Coronary artery (tissue), 2 donors: ENCODE data around the gene LENG9.
"Not testable (repeated sequence)": the region's sequence is repeated elsewhere in the genome, so short reads cannot be mapped to it uniquely, and the experiment has no call there.

Experiments
- DNase-seq: peaks from one replicate; pipeline ENCODE4 v3.0.0-alpha.2; 2017; ENCODE audit warnings: low spot score
- H3K27ac ChIP-seq, 2 donors: fragments of 200-600 bp; sonication (generic); one replicate each; pipeline ENCODE4 v1.5.1; 2016 to 2019
- H3K4me3 ChIP-seq: fragments of 200-600 bp; sonication (generic); 2 replicates; pipeline ENCODE4 v1.5.1; 2016; ENCODE audit warnings: mild to moderate bottlenecking, moderate library complexity
- CTCF ChIP-seq: fragments of 200-600 bp; sonication (generic); IDR thresholded peaks from one replicate; pipeline ENCODE4 v1.5.1; 2019; ENCODE audit warnings: antibody characterized with exemption

Gene LENG9

GRCh38 chr19:54463531-54464043, at the start of gene LENG9:
TSS of gene LENG9 (minus strand) at chr19:54463778. CDS start at chr19:54463526, 252 bp downstream.
- Histone ChIP-seq H3K27ac (peak within 1 kb of the TSS; percentile 88 to 100), H3K4me3 (peak within 1 kb of the TSS; percentile 90)
- peak; percentile 99 for DNase-seq
- no peak for TF ChIP-seq CTCF

- not testable (repeated sequence) for DNase-seq, H3K27ac ChIP-seq, H3K4me3 ChIP-seq
Observed at GRCh38 chr19:54509200-54509940, 45.8 kb upstream of the LENG9 start.

GRCh38 chr19:54508487-54508886, 44.9 kb upstream of the LENG9 start:
- not testable (repeated sequence) for H3K27ac ChIP-seq, DNase-seq, H3K4me3 ChIP-seq

GRCh38 chr19:54507824-54508223, 44.2 kb upstream of the LENG9 start:
- no peak for DNase-seq
- no peak for TF ChIP-seq CTCF
- no peak overlapping the region for H3K27ac ChIP-seq
- H3K4me3 ChIP-seq: no peak overlapping the region

DNA sequence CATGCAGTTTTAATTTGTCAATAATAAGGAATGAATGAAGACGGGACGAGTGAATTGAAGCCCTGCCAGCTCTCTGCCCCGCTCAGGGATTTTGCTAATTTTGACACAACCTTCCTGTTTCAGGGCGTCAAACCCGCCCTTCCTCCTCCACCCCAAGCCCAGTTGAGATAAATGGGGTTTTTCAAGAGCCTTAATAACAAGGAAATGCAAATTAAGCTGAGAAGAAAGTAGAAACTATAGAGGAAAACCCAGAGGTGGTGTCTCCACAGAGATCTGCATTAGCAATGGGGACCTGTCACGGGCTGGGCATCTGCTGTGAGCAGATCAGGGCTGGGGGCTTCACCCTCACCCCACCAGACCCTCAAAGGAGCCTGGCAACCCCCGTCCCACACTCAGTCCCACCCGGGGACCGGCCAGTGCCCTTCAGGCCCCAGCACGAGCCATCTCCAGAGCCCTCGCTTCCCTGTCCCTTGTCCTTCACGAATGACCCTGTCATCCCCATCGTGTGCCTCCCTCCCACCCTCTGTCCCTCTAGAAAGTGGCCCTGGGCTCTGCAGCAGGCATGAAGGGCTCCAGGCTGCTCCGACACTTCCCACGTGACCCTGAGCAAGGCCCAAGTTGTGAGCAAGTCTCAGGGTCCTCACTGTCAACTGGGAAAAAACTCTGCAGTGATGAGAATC, 43.6 kb upstream of the LENG9 start:
- not testable (repeated sequence) for H3K4me3 ChIP-seq, DNase-seq, H3K27ac ChIP-seq

DNA sequence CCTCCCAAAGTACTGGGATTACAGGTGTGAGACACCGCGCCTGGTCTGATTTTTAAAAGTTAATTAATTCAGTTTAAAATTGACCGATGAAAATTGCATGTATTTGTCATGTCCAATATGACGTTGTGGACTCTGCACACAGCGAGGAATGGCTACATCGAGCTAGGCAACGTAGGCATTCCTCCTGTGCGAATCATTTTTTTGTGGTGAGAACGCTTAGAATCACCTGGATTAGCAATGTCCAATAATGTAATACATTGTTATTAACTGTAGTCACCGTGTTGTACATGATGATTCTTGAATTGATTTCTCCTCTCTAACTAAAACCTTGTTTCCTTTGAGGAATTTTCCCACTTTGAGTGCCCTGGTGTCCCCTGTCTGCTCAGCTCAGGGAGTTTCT, 42.5 kb upstream of the LENG9 start:
- Histone ChIP-seq H3K4me3 (no peak overlapping the region), H3K27ac (no peak overlapping the region)
- TF ChIP-seq CTCF: no peak
- DNase-seq: no peak

GRCh38 chr19:54505542-54505941, 42.0 kb upstream of the LENG9 start:
- not testable (repeated sequence) for H3K27ac ChIP-seq, H3K4me3 ChIP-seq, DNase-seq

- no peak within 1 kb of the TSS for H3K27ac ChIP-seq
- no peak for TF ChIP-seq CTCF
- no peak for DNase-seq
- no peak within 1 kb of the TSS for H3K4me3 ChIP-seq
Observed at GRCh38 chr19:54502518-54503048, 39.0 kb upstream of the LENG9 start, which contains the start of gene LAIR2. TSS of gene LAIR2 (plus strand) at chr19:54502831. CDS start at chr19:54502919, 88 bp downstream.

DNA sequence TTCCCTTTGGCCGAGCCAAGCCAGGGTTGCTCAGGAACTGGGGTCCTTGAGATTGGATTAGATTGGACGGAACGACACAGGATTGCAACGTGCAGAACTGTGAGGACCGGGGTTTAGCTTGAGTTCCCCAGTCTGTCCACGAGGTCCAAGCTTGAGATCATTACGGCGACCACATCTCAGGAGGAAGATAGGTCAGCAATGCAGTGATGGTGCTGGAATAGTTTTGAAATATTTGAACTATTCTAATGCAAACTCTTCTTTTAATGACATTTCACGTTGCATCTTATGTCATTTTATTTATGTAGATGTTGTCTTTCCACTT, 34.8 kb upstream of the LENG9 start:
- not testable (repeated sequence) for H3K4me3 ChIP-seq, DNase-seq, H3K27ac ChIP-seq

DNA sequence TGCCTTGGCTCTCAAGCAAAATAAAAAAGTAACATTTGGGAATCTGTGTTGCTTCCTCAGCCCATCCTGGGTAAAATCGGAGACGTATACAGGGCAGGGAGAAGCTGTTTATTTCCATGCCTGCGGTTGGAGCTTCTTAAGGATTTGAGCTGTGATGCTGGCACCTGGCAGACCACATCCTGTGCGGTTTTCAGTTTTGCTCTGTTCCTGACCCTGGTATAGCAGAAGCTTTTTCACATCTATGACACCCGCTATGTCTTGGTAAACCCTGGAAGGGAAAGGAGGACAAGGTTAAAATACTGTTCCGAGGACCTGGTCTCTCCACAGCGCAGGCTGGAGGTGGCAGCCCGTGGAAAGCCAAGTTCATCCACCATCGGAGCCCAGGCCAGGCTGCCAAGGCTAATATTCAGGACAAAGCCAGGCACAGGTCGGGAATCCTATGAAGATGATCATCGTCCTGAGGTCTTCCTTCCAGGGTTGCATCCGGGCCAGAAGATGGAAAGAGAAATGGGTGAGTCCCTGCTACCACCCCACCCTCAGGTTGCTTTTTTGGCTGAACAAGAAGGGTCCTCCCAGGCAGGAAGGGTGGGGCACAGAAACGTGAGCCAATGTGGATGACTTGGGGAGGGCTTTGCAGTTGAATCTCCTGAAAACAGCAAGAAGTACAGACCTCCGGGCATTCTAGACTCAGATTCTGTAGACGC, 34.3 kb upstream of the LENG9 start:
- DNase-seq, H3K4me3 ChIP-seq, H3K27ac ChIP-seq: not testable (repeated sequence)

DNA sequence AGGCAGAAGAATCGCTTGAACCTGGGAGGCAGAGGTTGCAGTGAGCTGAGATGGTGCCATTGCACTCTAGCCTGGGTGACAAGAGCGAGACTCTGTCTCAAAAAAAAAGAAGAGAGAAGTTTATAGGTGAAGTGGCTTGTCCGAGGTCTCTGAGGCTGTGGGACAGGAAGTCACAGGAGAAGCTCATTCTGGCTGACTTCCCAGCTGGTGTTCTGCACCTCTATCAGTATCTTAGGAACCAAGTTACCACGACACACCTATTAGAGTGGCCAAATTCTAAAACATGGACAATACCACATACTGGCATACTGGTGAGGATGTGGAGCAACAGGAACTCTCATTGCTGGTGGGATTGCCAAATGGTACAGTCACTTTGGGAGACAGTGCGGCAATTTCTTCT, 31.7 kb upstream of the LENG9 start:
- DNase-seq, H3K27ac ChIP-seq, H3K4me3 ChIP-seq: not testable (repeated sequence)
